ENCODE results near the gene CBFA2T3. TPM values are rescaled to one million over a fixed set of nuclear protein-coding genes. Genes with fewer than 3 reads are reported as not detected.
A peak's percentile ranks its signal among the peaks of the same experiment; 100 is the strongest.

Gene CBFA2T3
- total and polyA plus RNA-seq, 2 of the 8 experiments (the other 6 are each of a cell fraction or from before 2014, with no cell fraction given), result 0.51 to 1.3 TPM

GRCh38 chr16:88881007-88881615 lies 95.9 kb downstream of the CBFA2T3 start:
- Histone ChIP-seq H3K23me2 (ENCODE audit: low read depth, low read length) (no peaks in the 10 kb centered on the region; the same call in 1 of the 2 replicates), H2BK5ac (ENCODE audit: low read depth, low read length) (peak overlapping the region; percentile 16; the same call in 1 of the 2 replicates), H2BK120ac (replicated peaks; ENCODE audit: low read depth, low read length) (no peak overlapping the region), H4K5ac (ENCODE audit: insufficient read length, low read depth, low read length) (peak overlapping the region; percentile 15), H2AFZ (ENCODE audit: low read length) (no peak overlapping the region; the same call in 1 of the 2 replicates), H3K79me1 (ENCODE audit: low read depth, low read length) (no peaks in the 10 kb centered on the region; the same call in 1 of the 2 replicates), H3K9ac (replicated peaks in 1 of 4; ENCODE audit: extremely low read depth in 1 of 4, low read depth in 3 of 4, low read length in 3 of 4) (0 out of 7 replicates have a peak overlapping the region, but pooled peaks of 1 of the 4 experiments have one; percentile 6), H3K14ac (ENCODE audit: insufficient read length) (no peak overlapping the region), H3K4ac (replicated peaks; ENCODE audit: insufficient read length, low read depth, low read length) (no peak overlapping the region), H3K56ac (replicated peaks; ENCODE audit: insufficient read length, low read depth, low read length) (no peak overlapping the region), H2BK12ac (ENCODE audit: low read depth, low read length) (no peak overlapping the region), H3K36me3 (ENCODE audit: control insufficient read depth in 2 of 4, insufficient read depth in 4 of 4, low read length in 3 of 4) (no peaks in the 10 kb centered on the region), H4K91ac (replicated peaks; ENCODE audit: insufficient read length, low read length) (peak overlapping the region; percentile 40), H3K18ac (ENCODE audit: extremely low read depth, low read length) (peak overlapping the region; percentile 32; the same call in 1 of the 2 replicates), H4K20me1 (replicated peaks in 1 of 2; ENCODE audit: control insufficient read depth in 1 of 2, insufficient read depth in 2 of 2, low read length in 2 of 2) (peaks cover 0 to 4% of the 10 kb centered on the region in 2 experiments), H2AK5ac (ENCODE audit: low read depth, low read length) (no peak overlapping the region), H2BK15ac (ENCODE audit: low read length) (peak overlapping the region; percentile 61; the same call in 1 of the 2 replicates), H2BK20ac (ENCODE audit: low read length) (no peak overlapping the region), H3K79me2 (ENCODE audit: control insufficient read depth in 1 of 2, insufficient read depth in 2 of 2, low read length in 2 of 2) (no peaks in the 10 kb centered on the region), H3K4me3 (ENCODE audit: extremely low read depth in 1 of 4, insufficient read depth in 2 of 4, low read depth in 3 of 4, low read length in 4 of 4) (0 out of 8 replicates have a peak overlapping the region, but pooled peaks of 1 of the 4 experiments have one; percentile 24), H3K4me1 (replicated peaks in 1 of 4; ENCODE audit: control insufficient read depth in 3 of 4, insufficient read depth in 4 of 4, low read length in 3 of 4) (peaks cover 0 to 9% (median 4%) of the 10 kb centered on the region in 4 experiments; a peak in 4 of 7 replicates), H3K23ac (ENCODE audit: insufficient read length) (no peak overlapping the region), H3K9me3 (ENCODE audit: insufficient read depth in 2 of 2, low read depth in 1 of 2, low read length in 1 of 2) (no peaks in the 10 kb centered on the region), H4K8ac (ENCODE audit: extremely low read depth, insufficient read depth, low read length) (peak overlapping the region; percentile 75), H3K27ac (ENCODE audit: low read depth, low read length) (no peak overlapping the region), H3K4me2 (ENCODE audit: insufficient read depth in 1 of 2, low read depth in 2 of 2, low read length in 2 of 2) (peak overlapping the region in 1 of 2 experiments; percentile 30; a peak in 2 of 4 replicates), H3K27me3 (replicated peaks in 1 of 4; ENCODE audit: control insufficient read depth in 3 of 4, extremely low read depth in 1 of 4, insufficient read depth in 3 of 4, low read length in 3 of 4) (peaks cover 0 to 7% (median 1%) of the 10 kb centered on the region in 4 experiments; a peak in 2 of 7 replicates)
- no peak for FAIRE-seq
- ChIA-PET CTCF (ENCODE audit: partially characterized antibody) (interaction anchor here (0.6 to 4.4 kb wide), 10 partner anchors 16 to 337 kb away, joined by 3 to 15 read pairs (median 3); partner anchors contain the start of gene ZNF778), POLR2A (ENCODE audit: partially characterized antibody) (interaction anchor here (0.7 to 1.4 kb wide), 6 partner anchors 23 to 70 kb away, joined by 3 to 5 read pairs (median 4); partner anchors contain the start of genes APRT, GALNS and TRAPPC2L)
- DNase-seq (ENCODE audit: low read depth in 1 of 2, low spot score in 2 of 2), result no peak
- 76% methylated on average over 29 of the region's 46 CpGs; no CpG with 5 or more reads in 1 of the 2 experiments for WGBS, 2 experiments (ENCODE audit: extremely low coverage in 1 of 2, insufficient coverage in 1 of 2, insufficient read length in 1 of 2, insufficient replicate concordance in 2 of 2, low coverage in 1 of 2, low lambda C conversion rate in 2 of 2, missing lambda C conversion rate in 1 of 2)
- no peak for TF ChIP-seq RXRA (IDR thresholded peaks at IDR 0.05; ENCODE audit: insufficient read depth, low read depth, low read length)
- no peak for TF ChIP-seq CREB1 (IDR thresholded peaks at IDR 0.05)
- no peak for TF ChIP-seq KDM5A (IDR thresholded peaks at IDR 0.05; ENCODE audit: low read length)
- TF ChIP-seq KDM4A (IDR thresholded peaks at IDR 0.05; ENCODE audit: low read depth, low read length, severe bottlenecking), result no peak
- no peak for TF ChIP-seq SRF (IDR thresholded peaks at IDR 0.05; ENCODE audit: low read depth, low read length)
- no peak for TF ChIP-seq ZNF274 (IDR thresholded peaks at IDR 0.05; ENCODE audit: borderline replicate concordance, extremely low read depth, low read length)
- no peak for TF ChIP-seq POLR2A (IDR thresholded peaks at IDR 0.05; ENCODE audit: control extremely low read depth in 1 of 2, low read depth in 2 of 2, low read length in 2 of 2)
- no peak for TF ChIP-seq CHD2 (IDR thresholded peaks at IDR 0.05; ENCODE audit: low read length)
- TF ChIP-seq FOSL1 (IDR thresholded peaks at IDR 0.05; ENCODE audit: insufficient read depth, low read depth, low read length), result no peak
- no peak for TF ChIP-seq TAF7 (optimal IDR thresholded peaks at IDR 0.05; ENCODE audit: borderline replicate concordance, low read depth, low read length)
- TF ChIP-seq EGR1 (IDR thresholded peaks at IDR 0.05; ENCODE audit: borderline replicate concordance, low read depth, low read length), result no peak
- TF ChIP-seq SAP30 (IDR thresholded peaks at IDR 0.05; ENCODE audit: insufficient read depth, insufficient replicate concordance, low read length), result no peak
- TF ChIP-seq PHF8 (conservative IDR thresholded peaks at IDR 0.05; ENCODE audit: low read depth, low read length), result no peak
